Measurements from ENCODE around the gene MAD1L1. TPM values are rescaled to one million over a fixed set of nuclear protein-coding genes. Genes with fewer than 3 reads are reported as not detected.

The MAD1L1 gene
- total RNA-seq (2016; rRNA removed; fragmentation: Illumina TruSeq; extraction: Trizol): 53.3 and 64.7 TPM in 2 replicates
- total RNA-seq (2016; cell fraction: cytosol; rRNA removed; fragmentation: Illumina TruSeq; extraction: Trizol; ENCODE audit: low read depth): 47.7 and 50.1 TPM in 2 replicates
- total RNA-seq (2016; cell fraction: insoluble cytoplasmic fraction; rRNA removed; fragmentation: Illumina TruSeq; extraction: Trizol): 48.4 and 60.1 TPM in 2 replicates
- total RNA-seq (2016; cell fraction: membrane; rRNA removed; fragmentation: Illumina TruSeq; extraction: Trizol): 27.3 and 29.1 TPM in 2 replicates
- total RNA-seq (2016; cell fraction: nucleus; rRNA removed; fragmentation: Illumina TruSeq; extraction: Trizol): 29.9 and 32.7 TPM in 2 replicates
- 17.4 and 21.4 TPM in 2 replicates for polyA plus RNA-seq (2011; rRNA removed)
- 10.9 and 20.1 TPM in 2 replicates for polyA plus RNA-seq (2011; cell fraction: cytosol; rRNA removed)
- polyA plus RNA-seq (2011; cell fraction: nucleus; rRNA removed): 35.5 and 46.7 TPM in 2 replicates
- polyA plus RNA-seq (2012): 10.5 and 17.0 TPM in 2 replicates
- polyA plus RNA-seq (2016; cell fraction: cytosol; fragmentation: Illumina TruSeq; extraction: Trizol; ENCODE audit: low read depth): 8.6 and 11.6 TPM in 2 replicates
- polyA plus RNA-seq (2016; cell fraction: insoluble cytoplasmic fraction; fragmentation: Illumina TruSeq; extraction: Trizol; ENCODE audit: low read depth): 22.4 and 37.7 TPM in 2 replicates
- polyA plus RNA-seq (2016; cell fraction: membrane; fragmentation: Illumina TruSeq; extraction: Trizol; ENCODE audit: low read depth): 10.8 and 11.3 TPM in 2 replicates
- 31.9 and 32.8 TPM in 2 replicates for polyA plus RNA-seq (2016; cell fraction: nucleus; fragmentation: Illumina TruSeq; extraction: Trizol; ENCODE audit: insufficient read depth, low read depth)
- 26.5 and 51.4 TPM in 2 replicates for polyA minus RNA-seq (2011; rRNA and poly(A)+ RNA removed; ENCODE audit: low replicate concordance)
- 24.4 and 27.0 TPM in 2 replicates for polyA minus RNA-seq (2011; cell fraction: cytosol; rRNA and poly(A)+ RNA removed)
- 22.9 and 27.4 TPM in 2 replicates for polyA minus RNA-seq (2011; cell fraction: nucleus; rRNA and poly(A)+ RNA removed)
- Bru-seq, nascent RNA: percentile 54 among the genes with signal in this experiment
- BruChase-seq, experiment 1, labeled RNA remaining after a 6-hour chase: percentile 59 among the genes with signal in this experiment
- BruChase-seq, experiment 2, labeled RNA remaining after a 2-hour chase: percentile 59 among the genes with signal in this experiment
- long read RNA-seq, experiment 1, partial matches to known transcripts: 12 of 36 reads
- long read RNA-seq, experiment 1, other reads (novel, unspliced or antisense): 20 of 36 reads
- long read RNA-seq, experiment 2, partial matches to known transcripts: 45 of 75 reads
- long read RNA-seq, experiment 2, other reads (novel, unspliced or antisense): 24 of 75 reads

- H4K20me1 ChIP-seq (ENCODE audit: insufficient read depth, low read length): peaks cover 3% of the 10 kb centered on the region; the same call in 1 of the 2 replicates
- peaks cover 42% of the 10 kb centered on the region for H3K4me1 ChIP-seq (ENCODE audit: insufficient read depth, low read length)
- peak within 1 kb of the TSS; percentile 61 for H2AFZ ChIP-seq (ENCODE audit: low read length)
- H3K4me3 ChIP-seq (replicated peaks in 1 of 3; ENCODE audit: insufficient read depth in 1 of 3, low read depth in 2 of 3, low read length in 3 of 3): peak within 1 kb of the TSS; percentile 80 to 93 (median 91)
- WGBS (ENCODE audit: low lambda C conversion rate): 2% methylated on average over 12 of the region's 63 CpGs
- FAIRE-seq: no peak
- H3K9ac ChIP-seq (ENCODE audit: insufficient read depth, low read depth, low read length): peak within 1 kb of the TSS; percentile 82
- peak within 1 kb of the TSS; percentile 68 for H3K27ac ChIP-seq (ENCODE audit: extremely low read length, insufficient read depth, low read length)
- no peaks in the 10 kb centered on the region for H3K27me3 ChIP-seq (ENCODE audit: control insufficient read depth in 1 of 2, insufficient read depth in 2 of 2, low read length in 2 of 2)
- H3K79me2 ChIP-seq (ENCODE audit: insufficient read depth, low read length): peaks cover 37% of the 10 kb centered on the region
- POLR2A ChIA-PET: interaction anchor here (1.0 to 1.7 kb wide), 4 partner anchors 9 to 180 kb away, joined by 3 to 5 read pairs (median 4); partner anchors contain the start of gene EIF3B
- peak within 1 kb of the TSS; percentile 94 for H3K4me2 ChIP-seq (ENCODE audit: low read depth, low read length)
- in situ Hi-C loops (cut with HindIII; ENCODE audit: extremely low pct_ligation_motif_present, low pct_unique_long_range_greater_than_20kb) (no loop called here), intact Hi-C loops (cut with micrococcal nuclease; ENCODE audit: unreplicated experiment) (no loop called here)
- ATAC-seq: peak; percentile 91
- peak; percentile 83 for DNase-seq (ENCODE audit: low spot score)
- BruUV-seq (replicated peaks): TSS peak; percentile 54
- no peaks in the 10 kb centered on the region for H3K9me3 ChIP-seq (ENCODE audit: low read length)
- CTCF ChIA-PET (ENCODE audit: low intra/inter-chr PET ratio, low total read pairs): no interaction called here
- peaks cover 8 to 47% of the 10 kb centered on the region in 2 experiments for H3K36me3 ChIP-seq (replicated peaks in 1 of 2; ENCODE audit: control insufficient read depth in 1 of 2, insufficient read depth in 2 of 2, low read length in 2 of 2)
- TF ChIP-seq SETDB1 (CRISPR knock-in tag; IDR thresholded peaks at IDR 0.05; ENCODE audit: borderline replicate concordance) (no peak), ELF1 (CRISPR knock-in tag; IDR thresholded peaks at IDR 0.05) (peak; percentile 52), ZBTB7A (CRISPR knock-in tag; IDR thresholded peaks at IDR 0.05) (no peak), RFX3 (CRISPR knock-in tag; IDR thresholded peaks at IDR 0.05) (no peak), NRL (CRISPR knock-in tag; IDR thresholded peaks at IDR 0.05; ENCODE audit: borderline replicate concordance) (no peak), ZNF274 (CRISPR knock-in tag; IDR thresholded peaks at IDR 0.05) (no peak), PAWR (CRISPR knock-in tag; IDR thresholded peaks at IDR 0.05; ENCODE audit: borderline replicate concordance) (0 out of 2 replicates have a peak, but pooled peaks have one; percentile 70), ZNF841 (CRISPR knock-in tag; IDR thresholded peaks at IDR 0.05; ENCODE audit: borderline replicate concordance) (no peak), CHD4 (IDR thresholded peaks at IDR 0.05; ENCODE audit: borderline replicate concordance, low read length) (no peak), HNRNPUL1 (IDR thresholded peaks at IDR 0.05; ENCODE audit: low read depth, low read length) (no peak), ZNF350 (CRISPR knock-in tag; IDR thresholded peaks at IDR 0.05; ENCODE audit: borderline replicate concordance, low read depth) (0 out of 2 replicates have a peak, but pooled peaks have one; percentile 25), ZNF207 (IDR thresholded peaks at IDR 0.05; ENCODE audit: borderline replicate concordance) (no peak), SIN3A (IDR thresholded peaks at IDR 0.05; ENCODE audit: borderline replicate concordance, low read depth, low read length) (peak; percentile 87; the same call in 1 of the 2 replicates), ZSCAN9 (CRISPR knock-in tag; IDR thresholded peaks at IDR 0.05; ENCODE audit: borderline replicate concordance) (no peak), TRAFD1 (CRISPR knock-in tag; IDR thresholded peaks at IDR 0.05; ENCODE audit: borderline replicate concordance) (no peak), FOXP1 (IDR thresholded peaks at IDR 0.05) (no peak), FOXP1 (CRISPR knock-in tag; IDR thresholded peaks at IDR 0.05) (no peak), ZMYM2 (CRISPR knock-in tag; IDR thresholded peaks at IDR 0.05) (no peak), ZNF720 (CRISPR knock-in tag; IDR thresholded peaks at IDR 0.05) (no peak)
Observed at GRCh38 chr7:2232766-2233520, at the start of gene MAD1L1. MAD1L1 (minus strand) TSS chr7:2232945; CDS start chr7:2230133, 2,812 bp downstream.

Data from HepG2 (cell line).